ENCODE data around the gene HCRTR1.

Gene HCRTR1

DNA sequence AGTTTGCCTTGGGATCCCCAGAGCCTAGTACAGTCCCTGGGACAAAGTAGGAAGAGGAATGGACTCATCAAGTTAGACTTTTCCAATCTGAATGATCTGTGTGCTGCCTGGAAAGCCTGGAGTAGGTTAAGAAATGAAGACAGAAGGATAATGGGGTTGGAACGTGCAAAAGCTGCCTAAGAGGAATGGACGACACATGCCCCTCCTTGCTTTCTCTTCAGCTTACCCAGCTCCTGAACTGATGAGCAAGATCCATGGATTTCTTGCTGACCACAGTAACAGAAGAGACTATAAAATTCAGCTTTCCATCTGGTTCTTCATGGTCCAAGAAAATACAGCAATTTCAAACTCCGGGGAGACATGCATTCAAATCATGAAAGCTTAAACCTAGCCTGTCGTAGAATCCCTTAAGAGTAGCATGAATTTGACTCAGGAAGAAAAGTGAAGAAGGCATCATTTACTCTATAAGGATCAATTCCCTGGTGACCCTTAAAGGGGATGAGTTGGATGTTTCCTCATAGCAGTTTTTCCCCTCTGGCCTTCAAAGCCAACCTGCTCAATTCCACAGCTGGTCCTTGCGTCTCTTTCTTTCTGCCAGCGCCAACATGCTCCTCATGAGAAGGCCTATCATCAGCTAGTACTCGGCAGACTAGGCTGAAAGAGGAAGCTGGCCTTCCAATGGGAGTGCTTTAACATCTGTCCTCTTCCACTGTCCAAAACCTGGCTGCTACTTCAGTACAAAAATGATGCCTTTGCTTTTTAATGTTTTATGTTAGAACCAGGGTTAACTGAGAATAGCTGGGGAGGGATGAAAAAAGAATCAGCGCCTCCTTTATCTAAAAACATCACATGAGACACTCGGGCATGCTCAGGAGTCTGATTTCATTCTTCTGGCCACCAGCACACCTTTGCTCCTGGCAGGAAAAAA lies 32.9 kb downstream of the HCRTR1 start:
- no peak for DNase-seq (ENCODE audit: low read depth in 2 of 2)

DNA sequence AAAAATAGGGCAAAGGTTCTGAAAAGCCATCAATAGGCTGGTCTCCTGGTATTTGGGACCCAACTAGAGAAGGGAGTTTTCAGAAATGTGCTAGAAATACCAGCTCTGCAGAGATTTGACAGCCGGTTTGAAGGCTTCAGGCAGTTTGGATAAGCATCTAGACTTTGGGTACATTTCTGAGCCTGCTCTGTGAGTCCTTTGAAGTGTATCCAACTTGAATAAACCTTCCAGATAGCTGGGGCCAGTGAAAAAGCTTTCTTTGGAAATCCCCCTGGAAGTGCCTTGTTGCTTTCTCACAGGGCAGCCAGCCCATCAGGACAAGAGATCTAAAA lies 33.6 kb downstream of the HCRTR1 start:
- no peak for DNase-seq (ENCODE audit: low read depth in 2 of 2)

DNA sequence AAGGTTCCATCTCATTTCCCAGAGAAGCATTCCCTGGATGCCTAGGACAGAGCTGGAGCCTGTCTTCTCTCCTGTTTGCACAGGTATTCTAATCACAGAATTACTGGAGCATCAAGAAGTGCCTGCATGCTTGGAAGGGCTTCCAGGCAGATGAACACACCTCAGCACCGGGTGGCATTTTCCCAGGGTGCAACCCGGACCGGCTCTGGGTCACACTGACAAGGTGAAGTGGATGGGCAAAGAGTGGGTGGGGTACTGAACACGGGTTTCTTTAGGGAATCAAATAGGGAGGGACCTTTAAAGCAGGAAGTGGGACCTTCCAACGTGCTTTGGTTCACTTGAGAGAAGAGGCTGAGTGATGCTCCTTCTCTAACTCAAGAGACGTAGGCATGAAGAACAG lies 34.3 kb downstream of the HCRTR1 start:
- no peak for DNase-seq (ENCODE audit: low read depth in 2 of 2)

DNA sequence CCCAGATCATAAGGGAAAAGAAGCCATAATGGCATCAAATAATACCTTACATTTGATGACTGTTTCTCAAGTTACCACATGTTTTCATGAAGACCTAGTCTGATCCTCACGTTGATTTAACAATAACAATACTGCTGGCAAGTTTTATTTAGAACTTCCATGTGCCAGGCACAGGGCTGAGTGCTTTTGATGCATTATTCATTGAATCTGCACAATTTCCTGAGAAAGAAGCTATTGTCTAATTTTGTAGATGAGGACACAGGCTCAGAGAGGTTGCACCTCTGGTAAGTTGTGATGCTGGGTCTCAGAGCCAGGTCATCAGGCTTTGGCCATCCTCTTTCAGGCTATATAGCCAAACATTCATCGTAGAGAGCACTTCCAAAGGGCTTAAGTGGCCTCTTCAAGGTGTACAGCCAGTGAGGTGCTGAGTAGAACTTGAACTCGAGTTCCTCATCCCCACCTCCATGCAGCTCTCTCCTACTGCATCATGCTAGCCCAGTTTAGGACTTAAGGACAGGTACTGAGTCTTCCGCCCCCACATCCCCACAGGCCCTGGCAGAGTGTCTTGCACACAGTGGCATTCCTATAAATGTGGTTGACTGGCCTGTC lies 35.5 kb downstream of the HCRTR1 start:
- no peak for DNase-seq (ENCODE audit: low read depth in 2 of 2)

DNA sequence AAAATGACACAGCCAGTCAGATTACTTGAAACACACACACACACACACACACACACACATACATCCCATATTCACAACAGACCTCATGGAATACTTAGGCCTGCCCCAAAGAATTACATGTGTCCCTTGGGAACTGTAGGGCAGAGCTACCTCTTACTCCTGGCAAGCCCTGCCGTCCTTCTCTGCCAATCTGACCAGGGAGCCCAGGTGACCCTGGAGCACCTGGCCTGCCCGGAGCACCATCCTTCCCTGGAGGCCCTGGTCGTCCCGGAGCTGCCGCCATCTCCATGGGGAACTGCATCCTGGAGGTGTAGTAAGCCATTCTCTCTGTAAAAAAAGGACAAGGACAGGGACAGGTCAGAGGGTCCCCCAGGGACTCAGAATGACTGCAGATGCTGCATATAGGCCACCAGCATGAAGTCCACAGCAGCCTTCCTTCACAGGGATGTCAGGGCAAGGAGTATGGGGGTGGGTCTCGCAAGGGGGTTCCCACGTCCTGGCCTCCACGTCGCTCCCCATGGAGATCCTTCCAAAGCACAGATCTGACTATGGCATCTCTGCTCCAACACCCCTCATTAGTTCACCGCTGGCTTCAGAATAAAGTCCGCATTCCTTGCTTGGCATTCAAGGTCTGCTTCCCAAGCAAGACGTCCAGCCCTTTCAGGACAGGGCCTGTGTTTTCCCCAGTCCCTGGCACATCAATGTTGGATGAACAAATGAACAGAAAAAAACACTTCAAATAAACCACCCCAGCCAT lies 36.4 kb downstream of the HCRTR1 start:
- DNase-seq (ENCODE audit: low read depth in 2 of 2): no peak

DNA sequence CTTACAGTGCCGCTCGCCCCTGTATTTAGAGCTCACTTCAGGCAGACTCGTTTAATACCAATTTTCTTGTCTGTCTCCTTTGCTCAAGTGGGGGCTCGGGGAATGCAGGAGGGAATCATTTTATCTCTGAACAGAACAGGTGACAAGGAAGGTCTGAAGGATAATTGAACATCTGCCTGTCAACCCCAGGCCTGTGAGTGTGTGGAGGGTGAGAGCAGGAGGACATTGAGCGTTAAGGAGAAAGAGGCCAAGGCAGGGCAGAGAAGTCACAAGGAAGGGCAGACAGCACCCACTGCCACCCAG lies 36.9 kb downstream of the HCRTR1 start:
- no peak for DNase-seq (ENCODE audit: low read depth in 2 of 2)

DNA sequence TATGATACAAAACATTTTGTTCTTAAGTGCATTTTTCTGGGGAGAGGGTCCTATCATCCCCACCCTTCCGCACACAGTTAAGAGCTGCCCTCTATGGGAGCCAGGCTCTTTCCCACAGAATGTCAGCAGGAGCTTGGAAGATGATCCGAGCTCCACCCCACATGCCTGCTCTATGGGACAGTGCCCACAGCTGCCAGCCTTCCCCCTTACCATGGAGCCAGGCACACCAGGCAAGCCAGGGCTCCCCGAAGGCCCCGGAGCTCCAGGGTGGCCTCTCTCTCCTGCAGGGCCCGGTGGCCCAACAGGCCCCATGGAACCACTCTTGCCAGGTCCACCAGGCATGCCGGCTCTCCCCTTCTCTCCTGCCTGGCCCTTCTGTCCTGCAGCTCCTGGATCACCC lies 37.6 kb downstream of the HCRTR1 start:
- DNase-seq (ENCODE audit: low read depth in 2 of 2): no peak

DNA sequence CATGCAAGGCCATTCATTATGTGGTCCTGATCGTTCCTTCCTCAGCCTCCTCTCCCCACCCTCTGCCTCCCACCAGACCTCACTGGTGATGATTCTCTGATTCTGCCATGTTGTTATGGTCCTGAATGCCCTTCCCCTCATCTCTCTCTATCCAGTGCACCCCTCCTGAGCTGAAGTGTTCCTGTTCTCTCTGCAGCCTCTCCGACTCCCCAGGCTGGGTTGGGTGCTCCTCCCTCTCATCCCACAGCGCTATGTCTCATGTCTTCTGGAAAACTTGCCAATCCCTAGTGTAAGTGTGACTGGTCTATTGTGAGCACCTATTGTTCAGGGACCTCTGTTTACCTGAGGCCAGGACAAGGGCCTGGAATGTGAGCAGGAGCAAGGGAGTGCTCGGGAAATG lies 38.3 kb downstream of the HCRTR1 start:
- no peak for DNase-seq (ENCODE audit: low read depth in 2 of 2)

DNA sequence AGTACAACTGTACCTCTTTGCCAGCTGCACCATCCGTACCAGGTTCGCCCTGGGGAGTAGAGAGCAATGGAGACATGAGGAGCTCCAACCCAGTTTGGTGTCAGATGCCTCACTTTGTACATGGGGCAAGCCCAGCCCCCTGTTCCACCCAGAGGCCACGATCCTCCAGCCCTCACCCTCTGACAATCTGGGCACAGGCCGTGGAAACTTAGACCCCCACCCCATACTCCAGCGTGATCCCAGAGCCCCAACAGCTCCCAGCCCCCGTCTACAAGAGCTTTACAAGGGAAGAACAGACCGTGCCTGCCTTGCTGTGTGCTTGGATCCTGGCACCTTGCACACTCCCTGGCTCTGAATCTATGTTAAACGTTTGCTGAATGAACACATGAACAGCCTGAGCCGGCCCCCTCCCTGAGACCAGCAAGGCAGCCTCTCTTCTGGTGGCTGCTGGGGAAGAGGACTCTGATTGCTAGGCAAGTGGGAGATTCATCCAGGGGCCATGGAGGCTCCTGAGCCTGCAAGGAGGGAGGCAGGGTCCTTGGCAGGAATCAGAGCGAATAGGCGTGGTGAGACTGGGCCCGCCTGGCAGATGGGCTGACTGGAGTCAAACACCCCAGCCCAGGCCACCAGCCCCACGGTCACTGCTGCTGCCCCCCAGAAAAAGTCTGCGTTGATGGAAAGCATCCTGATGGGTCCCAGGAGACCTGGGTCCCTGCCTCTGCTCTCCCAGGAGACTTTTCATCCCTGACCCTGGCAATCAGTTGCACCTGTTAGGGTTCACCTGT lies 39.7 kb downstream of the HCRTR1 start:
- no peak for DNase-seq (ENCODE audit: low read depth in 2 of 2)

DNA sequence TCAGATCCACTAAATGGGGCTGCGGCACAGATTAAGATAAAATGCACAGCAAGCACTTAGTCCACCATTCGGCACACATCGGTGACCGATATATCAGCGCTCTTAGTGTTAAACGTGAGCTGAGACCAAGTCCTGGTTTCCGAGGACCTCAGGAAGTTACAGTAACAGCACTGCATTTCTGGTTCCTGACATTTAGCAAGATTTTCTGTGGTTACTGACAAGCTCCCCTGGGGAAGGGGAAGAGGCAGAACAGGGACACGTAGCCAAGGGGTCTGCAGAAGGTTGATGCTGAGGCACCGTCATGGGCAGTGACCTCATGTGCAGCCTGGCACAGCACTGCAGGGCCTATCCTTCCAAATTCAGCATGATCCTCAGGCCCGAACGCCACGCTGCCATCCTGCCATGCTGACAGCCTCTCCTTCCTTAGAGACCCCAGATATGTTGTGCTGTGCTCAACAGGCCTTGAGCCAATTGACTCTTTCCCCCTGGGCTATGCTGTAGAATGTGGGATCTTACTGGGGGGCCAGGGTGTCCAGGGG lies 40.6 kb downstream of the HCRTR1 start:
- DNase-seq (ENCODE audit: low read depth in 2 of 2): no peak

DNA sequence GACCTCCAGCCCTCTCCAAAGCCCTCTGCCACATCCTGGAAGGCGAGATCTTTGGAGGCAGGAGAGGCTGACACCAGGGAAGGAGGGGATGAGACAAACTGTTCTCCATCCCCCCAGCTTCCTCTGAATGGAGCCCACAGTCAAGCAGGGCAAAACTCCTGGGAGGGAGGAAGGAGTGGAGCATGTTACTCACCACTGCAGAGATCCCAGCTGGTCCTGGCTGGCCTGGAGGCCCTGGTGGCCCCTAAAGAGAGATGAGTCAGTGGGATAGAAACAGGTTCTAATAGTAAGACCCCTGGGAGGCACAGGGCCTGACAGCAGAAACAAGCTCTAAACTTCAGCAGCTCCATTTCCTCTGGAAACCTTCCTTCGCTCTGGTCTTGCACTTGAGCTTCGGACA lies 41.2 kb downstream of the HCRTR1 start:
- DNase-seq (ENCODE audit: low read depth in 2 of 2): no peak

DNA sequence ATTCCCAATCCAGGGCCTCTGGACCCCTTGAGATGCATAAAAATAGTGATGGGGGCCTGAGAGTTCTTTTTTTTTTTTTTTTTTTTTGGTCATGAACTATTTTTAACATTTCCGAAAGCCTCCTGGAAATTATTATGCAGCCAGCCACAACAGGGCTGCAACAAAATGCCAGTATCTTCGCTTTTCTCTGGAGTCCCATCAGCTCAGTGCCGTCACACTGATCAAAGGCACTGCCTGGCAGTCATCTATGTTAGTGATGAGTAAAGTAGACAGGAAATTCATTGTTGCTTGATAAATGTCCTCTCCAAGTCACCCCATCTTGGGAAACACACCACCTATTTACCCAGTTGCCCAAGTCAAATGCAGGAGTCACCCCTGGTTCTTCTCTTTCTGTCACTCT lies 42.4 kb downstream of the HCRTR1 start:
- no peak for DNase-seq (ENCODE audit: low read depth in 2 of 2)

DNA sequence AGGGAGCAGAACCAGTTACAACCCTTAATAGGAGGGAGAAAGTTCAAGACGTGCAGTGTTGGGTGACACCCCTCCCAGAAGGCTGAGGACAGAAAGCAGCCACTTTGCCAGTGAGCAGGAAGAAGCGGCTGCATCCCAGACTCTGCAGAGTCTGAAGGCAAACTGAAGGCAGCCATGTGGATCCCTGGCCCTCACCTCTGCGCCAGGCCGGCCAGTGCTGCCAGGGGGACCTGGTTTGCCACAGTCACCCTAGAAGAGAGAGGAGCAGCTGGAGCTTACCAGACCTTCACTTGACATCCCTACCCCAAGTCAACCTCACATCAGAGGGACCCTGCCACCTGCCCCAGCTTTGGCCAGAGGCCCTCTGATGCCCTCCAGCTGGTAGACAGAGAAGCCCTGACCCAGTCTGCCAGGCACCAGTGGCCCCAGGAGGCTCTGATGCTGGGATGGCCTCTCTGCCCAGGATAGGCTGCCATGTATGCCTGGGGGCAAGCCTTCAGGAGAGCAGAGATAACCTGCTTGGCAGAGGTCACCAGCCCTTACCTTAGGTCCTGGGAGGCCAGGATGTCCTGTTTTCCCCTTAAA lies 43.5 kb downstream of the HCRTR1 start:
- DNase-seq (ENCODE audit: low read depth in 2 of 2): no peak

DNA sequence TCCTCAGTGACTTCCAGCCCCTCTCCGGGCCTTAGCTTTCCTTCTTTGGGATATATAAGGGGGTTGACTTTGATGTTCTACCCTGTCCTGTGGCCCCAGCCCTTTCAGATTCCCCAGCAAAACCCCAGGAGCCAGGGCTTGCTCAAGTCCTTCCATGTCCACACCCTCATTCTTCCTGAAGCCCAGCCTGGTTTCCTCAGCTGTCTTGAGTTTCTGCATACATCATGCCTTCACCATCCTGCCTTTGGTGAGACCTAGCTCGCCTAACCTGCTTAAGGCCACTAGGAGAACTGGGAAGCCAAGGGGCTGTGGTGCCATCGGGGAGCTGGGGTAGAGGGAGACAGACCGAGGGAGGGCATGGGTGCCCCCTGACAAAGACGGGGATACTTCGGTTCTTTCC lies 44.4 kb downstream of the HCRTR1 start:
- DNase-seq (ENCODE audit: low read depth in 2 of 2): no peak

DNA sequence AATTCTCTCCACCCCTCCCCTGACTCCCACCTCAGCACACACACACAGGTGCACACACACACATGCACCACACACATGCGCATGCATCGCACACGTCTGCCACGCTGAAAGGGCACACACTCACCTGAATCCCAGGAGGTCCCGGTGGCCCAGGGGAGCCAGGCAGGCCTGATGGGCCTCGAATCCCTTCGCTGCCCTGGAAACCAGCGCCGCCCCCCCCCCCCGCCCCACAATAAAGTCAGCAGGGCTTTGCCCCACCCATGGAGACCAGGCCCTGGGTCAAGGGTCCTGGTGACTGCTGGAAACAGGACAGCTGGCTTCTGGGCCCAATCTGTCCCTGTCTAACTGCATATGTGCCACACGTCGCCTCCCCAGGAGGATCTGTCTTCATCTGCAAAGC lies 45.0 kb downstream of the HCRTR1 start:
- no peak for DNase-seq (ENCODE audit: low read depth in 2 of 2)

DNA sequence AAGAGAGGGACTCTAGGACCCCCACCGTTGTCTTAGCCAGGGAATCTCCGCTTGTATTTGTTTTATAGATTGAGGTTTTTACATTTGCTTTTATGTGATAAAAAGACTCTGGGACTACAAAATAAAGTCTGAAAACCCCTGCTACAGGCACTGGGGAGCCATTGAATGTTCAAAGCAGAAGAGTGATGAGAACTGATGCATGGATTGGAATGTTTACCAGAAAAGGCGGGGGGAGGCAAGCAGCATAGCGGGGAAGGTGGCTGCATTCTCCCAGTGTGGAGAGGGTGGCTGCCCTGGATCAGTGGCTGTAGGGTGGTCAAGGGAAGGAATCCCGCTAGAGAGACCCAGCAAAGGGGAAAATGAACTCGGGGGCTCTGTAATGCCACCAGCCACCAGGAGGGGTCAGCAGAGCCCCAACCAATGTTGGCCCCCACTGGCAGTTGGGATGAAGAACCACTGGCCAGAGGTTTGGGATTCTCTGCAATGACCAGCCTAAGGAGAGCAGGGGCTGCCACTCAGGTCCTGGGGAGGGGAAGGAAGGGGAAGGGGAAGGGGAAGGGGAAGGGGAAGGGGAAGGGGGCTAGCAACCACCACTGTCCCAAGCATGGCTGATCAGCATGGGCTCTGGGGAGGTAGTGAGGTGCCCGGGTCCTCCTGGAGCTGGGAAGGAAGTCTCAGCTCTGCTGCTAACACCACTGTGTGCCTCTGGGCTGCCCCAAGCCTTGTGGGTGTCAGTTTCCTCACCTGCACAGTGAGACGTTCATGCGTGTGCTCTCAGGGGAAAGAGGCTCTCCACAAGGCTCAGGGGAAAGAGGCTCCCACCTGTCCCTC lies 46.3 kb downstream of the HCRTR1 start:
- peak; percentile 24 to 35 for DNase-seq (ENCODE audit: low read depth in 2 of 2)

DNA sequence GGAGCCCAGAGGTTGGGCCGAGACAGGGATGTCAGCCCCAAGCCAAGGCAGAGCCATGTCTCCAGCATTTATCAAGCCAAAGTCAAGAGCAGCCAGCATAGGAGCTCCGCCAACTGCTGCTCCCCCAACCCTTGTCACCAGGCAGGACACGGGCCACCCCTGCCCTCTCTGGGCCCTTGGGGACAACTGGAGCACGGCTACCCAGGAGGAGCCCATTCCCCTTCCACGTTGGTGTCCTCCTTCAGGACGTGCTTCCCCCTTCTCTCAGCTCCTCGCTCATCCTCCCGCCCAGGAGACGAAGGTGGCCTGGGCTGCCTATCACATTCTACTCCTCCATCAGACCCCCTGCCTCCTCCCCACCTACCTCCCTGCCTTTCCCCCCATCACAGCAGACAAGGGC lies 47.0 kb downstream of the HCRTR1 start:
- no peak for DNase-seq (ENCODE audit: low read depth in 2 of 2)

DNA sequence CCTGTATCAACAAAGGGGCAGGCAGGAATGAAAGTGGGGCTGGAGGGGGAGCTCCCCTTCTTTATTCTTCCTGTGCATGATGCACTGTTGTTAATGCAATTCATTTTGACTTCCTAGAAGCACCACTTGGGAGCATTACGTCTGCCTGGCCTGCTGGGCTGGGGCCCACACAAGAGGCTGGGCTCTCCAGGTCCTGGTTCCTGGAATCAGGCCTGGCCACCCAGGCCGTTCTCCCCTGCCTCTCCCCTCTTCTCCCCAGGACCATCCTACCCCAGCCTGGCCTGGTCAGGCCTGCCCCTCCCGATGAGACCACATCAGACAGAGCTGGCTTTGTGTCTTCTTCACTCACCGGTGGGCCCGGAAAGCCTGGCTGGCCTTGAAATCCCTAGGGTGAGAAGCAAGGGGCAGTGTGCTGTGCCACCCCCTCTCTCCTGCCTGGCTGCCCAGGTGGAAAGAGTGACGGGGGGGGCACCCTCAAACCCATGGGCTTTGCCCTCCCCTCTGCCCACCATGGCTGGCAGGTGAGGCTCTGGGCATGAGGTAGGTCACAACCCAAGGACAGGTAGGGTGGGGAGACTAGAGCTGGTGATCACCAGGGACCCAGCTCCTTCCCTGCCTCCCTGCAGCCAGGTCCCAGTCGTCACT lies 47.9 kb downstream of the HCRTR1 start:
- DNase-seq (ENCODE audit: low read depth in 2 of 2): no peak

DNA sequence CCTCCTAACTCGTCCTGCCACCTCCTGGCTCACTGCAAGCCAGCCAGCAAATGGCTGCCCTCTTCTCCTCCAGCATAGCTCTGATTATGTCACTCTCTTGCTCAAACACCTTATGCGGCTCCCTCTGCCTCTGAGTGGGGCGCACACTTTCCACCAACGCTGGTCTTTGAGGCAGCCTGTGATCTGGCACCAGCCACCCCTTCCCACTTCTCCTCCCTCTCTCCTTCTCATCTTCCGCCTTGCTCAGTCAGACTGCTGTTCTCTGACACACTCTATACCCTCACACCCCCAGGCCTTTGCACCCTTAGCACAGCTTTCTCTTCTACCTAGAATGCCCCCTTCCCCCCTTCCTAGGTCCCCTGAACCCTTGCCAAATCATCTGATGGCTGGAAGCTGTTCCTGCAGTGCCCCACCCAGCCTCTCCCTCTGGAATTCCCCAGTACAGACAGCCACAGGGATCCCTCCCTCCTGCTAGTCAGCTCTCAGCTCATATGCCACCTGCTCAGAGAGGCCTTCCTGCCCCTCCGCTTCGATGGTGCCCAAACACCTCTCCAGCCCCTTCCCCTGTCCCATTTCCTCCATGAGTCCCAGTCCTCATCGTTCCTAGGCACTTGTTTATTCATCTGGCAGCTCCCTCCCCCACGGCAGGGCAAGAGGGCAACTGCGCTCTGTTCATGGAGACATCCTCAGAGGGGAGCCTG lies 48.9 kb downstream of the HCRTR1 start:
- no peak for DNase-seq (ENCODE audit: low read depth in 2 of 2)

Data from stimulated activated CD8-positive, alpha-beta memory T cell treated with anti-CD3 and anti-CD28 coated beads, Interleukin-2, amount 100 ng/mL, for 1 hour (primary cell).